HG02588 (cell line): ENCODE data around the gene HAS3.
"Not testable (repeated sequence)": the region's sequence is repeated elsewhere in the genome, so short reads cannot be mapped to it uniquely, and the experiment has no call there.

Experiments
- ATAC-seq: cut with Tn5 transposase; IDR thresholded peaks from one replicate; pipeline ENCODE4 v1.9.1; 2021; ENCODE audit warnings: mild to moderate bottlenecking, moderate library complexity; ENCODE audit not compliant: unreplicated experiment

Gene HAS3

GRCh38 chr16:69141014-69141413 lies 35.6 kb downstream of the HAS3 start:
- no peak for ATAC-seq

GRCh38 chr16:69141936-69142335 lies 36.5 kb downstream of the HAS3 start:
- ATAC-seq: no peak

GRCh38 chr16:69143116-69143515 lies 37.7 kb downstream of the HAS3 start:
- ATAC-seq: no peak

- ATAC-seq: no peak
These were observed 40.2 kb downstream of the HAS3 start for GRCh38 chr16:69145658-69146057.

GRCh38 chr16:69149621-69150020 lies 44.2 kb downstream of the HAS3 start:
- not testable (repeated sequence) for ATAC-seq

- no peak for ATAC-seq
These were observed 44.9 kb downstream of the HAS3 start for GRCh38 chr16:69150146-69150865.

- ATAC-seq: no peak
These were observed 51.7 kb downstream of the HAS3 start for GRCh38 chr16:69157196-69157595.

GRCh38 chr16:69160192-69160591 lies 54.7 kb downstream of the HAS3 start:
- ATAC-seq: no peak

- no peak for ATAC-seq
These were observed 60.1 kb downstream of the HAS3 start for GRCh38 chr16:69165584-69165983.

GRCh38 chr16:69166221-69166833 lies 60.9 kb downstream of the HAS3 start:
- no peak for ATAC-seq

- ATAC-seq: no peak
These were observed 61.8 kb downstream of the HAS3 start for GRCh38 chr16:69166946-69167930.
